ENCODE measurements around the gene CPLX1.

DNA sequence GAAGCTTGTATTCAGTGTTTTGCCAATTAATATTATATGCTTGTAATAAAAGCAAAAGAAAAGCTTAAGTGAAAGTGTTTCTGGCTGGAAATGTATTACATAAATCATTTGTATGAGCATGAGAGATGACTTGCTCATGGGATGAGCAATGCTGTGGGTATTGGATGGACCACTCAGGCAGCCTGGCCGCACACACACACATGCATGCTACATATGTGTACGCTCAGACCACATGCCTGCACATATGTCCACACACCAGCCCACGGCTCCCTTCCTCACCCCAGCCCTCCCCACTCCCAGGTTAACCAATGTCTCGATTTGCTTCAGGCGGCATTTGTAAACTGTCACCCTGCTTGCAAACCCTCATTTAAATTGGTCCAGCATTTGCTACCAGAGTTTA, 55.9 kb downstream of the CPLX1 start:
- TF ChIP-seq, protein P1, sequence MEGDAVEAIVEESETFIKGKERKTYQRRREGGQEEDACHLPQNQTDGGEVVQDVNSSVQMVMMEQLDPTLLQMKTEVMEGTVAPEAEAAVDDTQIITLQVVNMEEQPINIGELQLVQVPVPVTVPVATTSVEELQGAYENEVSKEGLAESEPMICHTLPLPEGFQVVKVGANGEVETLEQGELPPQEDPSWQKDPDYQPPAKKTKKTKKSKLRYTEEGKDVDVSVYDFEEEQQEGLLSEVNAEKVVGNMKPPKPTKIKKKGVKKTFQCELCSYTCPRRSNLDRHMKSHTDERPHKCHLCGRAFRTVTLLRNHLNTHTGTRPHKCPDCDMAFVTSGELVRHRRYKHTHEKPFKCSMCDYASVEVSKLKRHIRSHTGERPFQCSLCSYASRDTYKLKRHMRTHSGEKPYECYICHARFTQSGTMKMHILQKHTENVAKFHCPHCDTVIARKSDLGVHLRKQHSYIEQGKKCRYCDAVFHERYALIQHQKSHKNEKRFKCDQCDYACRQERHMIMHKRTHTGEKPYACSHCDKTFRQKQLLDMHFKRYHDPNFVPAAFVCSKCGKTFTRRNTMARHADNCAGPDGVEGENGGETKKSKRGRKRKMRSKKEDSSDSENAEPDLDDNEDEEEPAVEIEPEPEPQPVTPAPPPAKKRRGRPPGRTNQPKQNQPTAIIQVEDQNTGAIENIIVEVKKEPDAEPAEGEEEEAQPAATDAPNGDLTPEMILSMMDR (conservative IDR thresholded peaks at IDR 0.05; ENCODE audit: low read length): no peak
- TF ChIP-seq EZH2phosphoT487 (IDR thresholded peaks at IDR 0.05; ENCODE audit: borderline replicate concordance): no peak
